Medulla oblongata (tissue), 1 donor: ENCODE measurements around the gene ETFA.

Experiments used
- DNase-seq: peaks from one replicate; pipeline ENCODE4 v3.0.0-alpha.2; 2015; ENCODE audit errors: extremely low spot score

The ETFA gene

GRCh38 chr15:76197703-76198455 lies 113.4 kb downstream of the ETFA start:
- no peak for DNase-seq

GRCh38 chr15:76196269-76197231 lies 114.7 kb downstream of the ETFA start:
- DNase-seq = peak; percentile 76

GRCh38 chr15:76195506-76196268 lies 115.6 kb downstream of the ETFA start:
- DNase-seq = no peak

GRCh38 chr15:76193934-76194333 lies 117.3 kb downstream of the ETFA start:
- no peak for DNase-seq

- no peak for DNase-seq
These were observed 118.6 kb downstream of the ETFA start for GRCh38 chr15:76192715-76193114.

GRCh38 chr15:76191539-76192244 lies 119.6 kb downstream of the ETFA start:
- no peak for DNase-seq

GRCh38 chr15:76190751-76191538 lies 120.3 kb downstream of the ETFA start:
- DNase-seq = peak; percentile 83

GRCh38 chr15:76190070-76190564 lies 121.2 kb downstream of the ETFA start:
- DNase-seq = no peak

- no peak for DNase-seq
These were observed 122.2 kb downstream of the ETFA start for GRCh38 chr15:76189106-76189505.

- no peak for DNase-seq
These were observed 124.1 kb downstream of the ETFA start for GRCh38 chr15:76187163-76187562.

GRCh38 chr15:76185716-76186115 lies 125.6 kb downstream of the ETFA start:
- no peak for DNase-seq

- no peak for DNase-seq
These were observed 126.6 kb downstream of the ETFA start for GRCh38 chr15:76184650-76185035.

GRCh38 chr15:76183930-76184649 lies 127.2 kb downstream of the ETFA start:
- DNase-seq = no peak

- no peak for DNase-seq
These were observed 129.6 kb downstream of the ETFA start for GRCh38 chr15:76181705-76182107.

- DNase-seq = no peak
These were observed 130.9 kb downstream of the ETFA start for GRCh38 chr15:76180321-76180720.

- no peak for DNase-seq
These were observed 132.2 kb downstream of the ETFA start for GRCh38 chr15:76179023-76179422.

- no peak for DNase-seq
These were observed 132.8 kb downstream of the ETFA start for GRCh38 chr15:76178296-76179000.

GRCh38 chr15:76177491-76178040 lies 133.7 kb downstream of the ETFA start:
- DNase-seq = no peak
